ENCODE data around the gene OSBP2.

OSBP2 gene

DNA sequence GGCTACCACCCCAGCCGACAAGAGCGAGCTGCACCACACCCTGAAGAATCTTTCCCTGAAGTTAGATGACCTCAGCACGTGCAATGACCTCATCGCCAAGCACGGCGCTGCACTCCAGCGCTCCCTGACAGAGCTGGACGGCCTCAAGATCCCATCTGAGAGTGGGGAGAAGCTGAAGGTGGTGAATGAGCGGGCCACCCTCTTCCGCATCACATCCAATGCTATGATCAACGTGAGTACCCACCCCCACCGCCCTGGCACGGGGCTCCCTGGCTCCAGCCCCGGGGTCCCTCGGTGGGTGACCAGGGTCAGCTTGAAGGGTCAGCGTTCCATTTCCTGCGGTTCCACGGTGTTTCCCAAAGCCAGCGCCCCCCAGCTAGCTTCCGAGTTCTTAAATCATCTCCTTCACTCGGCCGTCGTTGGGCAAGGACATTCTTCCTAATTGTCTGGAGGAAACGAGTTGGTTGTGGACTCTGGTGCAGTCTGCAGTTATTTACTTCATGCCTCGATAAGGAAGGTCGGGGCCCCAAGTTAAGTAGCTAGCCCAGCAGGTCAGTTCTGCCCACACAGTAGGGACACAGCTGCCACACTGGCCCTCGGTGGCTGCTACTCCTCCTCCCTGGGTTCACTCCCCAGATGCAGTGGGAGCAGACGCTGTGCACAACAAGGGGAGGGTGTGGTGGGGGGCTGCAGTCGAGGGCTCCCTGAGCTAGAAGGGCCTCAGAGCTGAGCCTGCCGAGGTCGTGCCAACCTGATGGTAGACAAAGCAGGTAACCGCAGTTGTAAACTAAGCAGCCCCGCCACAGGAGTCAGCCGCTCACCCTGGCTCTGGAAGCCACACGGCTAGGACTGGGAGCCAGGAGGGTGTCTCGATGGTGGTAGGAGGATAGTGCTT, 176.0 kb downstream of the OSBP2 start:
- no peaks in the 10 kb centered on the region for H3K27me3 Mint-ChIP-seq (ENCODE audit: low read depth)
- H3K27ac Mint-ChIP-seq = no peak overlapping the region
- no peak overlapping the region for H3K4me3 Mint-ChIP-seq
- no peaks in the 10 kb centered on the region for H3K9me3 Mint-ChIP-seq
- H3K4me1 Mint-ChIP-seq (ENCODE audit: low read depth) = no peaks in the 10 kb centered on the region
- no peaks in the 10 kb centered on the region for H3K36me3 Mint-ChIP-seq (ENCODE audit: low read depth)

DNA sequence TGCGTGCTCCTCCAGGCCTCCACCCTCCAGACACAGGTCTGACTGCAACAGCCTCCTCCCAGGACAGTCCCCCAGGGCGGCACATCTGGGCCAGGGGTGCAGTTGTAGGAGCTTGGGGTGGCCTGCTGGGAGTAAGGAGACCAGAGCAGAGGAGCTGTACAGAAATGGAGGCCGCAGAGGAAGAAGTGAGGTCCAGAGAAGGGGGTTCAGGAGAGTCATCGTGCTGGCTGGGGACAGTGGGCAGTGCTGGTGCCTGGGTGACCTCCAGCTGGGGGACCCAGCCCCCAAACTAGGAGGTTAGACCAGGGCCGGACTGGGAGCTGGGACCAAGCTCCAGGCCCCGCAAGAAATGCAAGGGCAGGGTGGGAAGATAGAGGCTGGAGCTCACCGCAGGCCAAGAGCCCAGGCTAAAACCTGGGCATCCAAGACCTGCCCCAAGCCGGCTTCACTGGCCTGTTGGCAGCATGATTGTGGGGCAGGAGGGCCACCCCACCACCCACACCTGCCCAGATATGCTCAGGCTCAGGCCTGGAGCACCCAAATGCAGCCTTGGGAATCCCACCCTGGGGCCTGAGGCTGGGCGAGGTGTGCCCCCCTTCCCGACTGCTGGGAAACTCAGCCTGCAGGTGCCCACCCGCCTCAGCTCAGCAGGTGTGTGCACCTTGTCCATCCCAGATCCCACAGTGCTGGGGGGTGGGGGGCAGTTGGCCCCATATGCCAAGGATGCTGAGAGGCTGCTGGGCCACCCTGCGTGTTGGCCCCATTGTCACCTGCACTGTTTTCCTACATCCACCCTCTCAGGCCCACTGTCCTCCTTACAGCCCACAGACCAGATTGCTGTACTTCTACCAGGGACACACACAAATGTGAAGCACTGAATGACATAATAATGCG, 177.0 kb downstream of the OSBP2 start:
- Mint-ChIP-seq H3K4me3 (no peak overlapping the region), H3K4me1 (ENCODE audit: low read depth) (no peaks in the 10 kb centered on the region), H3K36me3 (ENCODE audit: low read depth) (no peaks in the 10 kb centered on the region), H3K27me3 (ENCODE audit: low read depth) (no peaks in the 10 kb centered on the region), H3K27ac (no peak overlapping the region), H3K9me3 (no peaks in the 10 kb centered on the region)

DNA sequence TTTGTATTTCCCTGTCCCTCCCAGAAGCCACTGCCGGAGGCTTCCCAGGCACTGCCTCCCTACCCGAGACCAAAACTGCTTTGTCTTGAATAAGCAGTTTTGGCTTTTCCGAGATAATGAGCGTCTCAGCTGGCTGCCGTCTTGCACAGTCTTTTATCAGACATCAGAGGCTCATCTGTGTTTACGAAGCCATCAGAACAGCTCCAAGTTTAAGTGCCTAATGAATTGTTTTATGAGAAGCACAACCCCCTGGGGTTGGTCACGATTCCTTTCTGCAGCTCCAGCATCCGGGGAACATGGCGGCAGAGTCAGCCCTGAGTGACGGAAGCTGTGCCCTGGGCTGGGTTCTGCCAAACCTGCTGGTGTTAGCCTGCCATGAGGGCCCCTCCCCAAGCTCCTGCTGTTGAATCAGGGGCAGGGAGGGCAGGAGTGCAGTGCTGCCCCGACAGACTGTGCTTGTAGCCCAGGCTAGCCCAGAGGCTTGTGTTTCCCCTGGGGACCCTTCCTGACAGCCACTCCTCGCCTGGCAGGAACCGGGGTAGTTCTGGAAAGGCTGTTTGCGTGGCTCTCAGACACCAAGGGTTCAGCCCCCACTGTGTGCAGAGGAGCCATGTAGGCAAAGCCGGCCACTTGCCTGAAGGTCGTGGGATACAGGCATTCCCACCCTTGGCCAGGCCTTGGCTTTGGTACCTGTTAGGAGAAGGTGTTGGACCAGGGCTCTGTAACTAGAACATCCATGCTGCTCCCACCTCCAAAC, 177.8 kb downstream of the OSBP2 start:
- Mint-ChIP-seq H3K36me3 (ENCODE audit: low read depth) (no peaks in the 10 kb centered on the region), H3K27ac (no peak overlapping the region), H3K4me1 (ENCODE audit: low read depth) (no peaks in the 10 kb centered on the region), H3K27me3 (ENCODE audit: low read depth) (no peaks in the 10 kb centered on the region), H3K4me3 (no peak overlapping the region), H3K9me3 (no peaks in the 10 kb centered on the region)

DNA sequence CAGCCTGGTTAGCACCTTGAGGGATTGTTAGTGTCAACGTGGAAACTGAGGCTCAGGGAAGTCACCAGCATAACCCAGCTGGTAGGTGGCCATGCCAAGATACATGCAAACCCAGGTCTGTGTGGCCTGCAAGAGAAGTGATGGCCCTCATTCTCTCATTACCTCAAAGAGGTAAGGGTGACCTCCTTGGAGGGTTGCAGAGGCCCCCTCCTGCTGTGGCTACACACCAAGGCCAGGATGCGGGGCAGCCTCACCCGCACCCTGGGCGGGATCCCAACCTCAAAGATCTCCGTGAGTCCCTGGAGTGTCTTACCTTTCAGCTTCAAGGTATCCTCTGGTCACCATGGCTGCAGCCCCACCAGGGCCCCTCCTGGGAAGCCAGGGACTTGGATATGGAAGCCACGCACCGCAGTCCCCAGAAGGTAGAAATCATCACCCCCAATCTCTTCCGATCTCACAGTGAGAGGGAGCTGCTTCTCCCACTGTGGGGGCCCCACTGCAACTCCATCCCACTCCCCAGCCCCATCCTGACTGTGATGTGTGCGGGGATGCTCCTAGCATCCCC, 178.5 kb downstream of the OSBP2 start:
- no peaks in the 10 kb centered on the region for H3K4me1 Mint-ChIP-seq (ENCODE audit: low read depth)
- H3K27ac Mint-ChIP-seq = no peak overlapping the region
- no peaks in the 10 kb centered on the region for H3K9me3 Mint-ChIP-seq
- H3K4me3 Mint-ChIP-seq = no peak overlapping the region
- H3K36me3 Mint-ChIP-seq (ENCODE audit: low read depth) = no peaks in the 10 kb centered on the region
- H3K27me3 Mint-ChIP-seq (ENCODE audit: low read depth) = no peaks in the 10 kb centered on the region

DNA sequence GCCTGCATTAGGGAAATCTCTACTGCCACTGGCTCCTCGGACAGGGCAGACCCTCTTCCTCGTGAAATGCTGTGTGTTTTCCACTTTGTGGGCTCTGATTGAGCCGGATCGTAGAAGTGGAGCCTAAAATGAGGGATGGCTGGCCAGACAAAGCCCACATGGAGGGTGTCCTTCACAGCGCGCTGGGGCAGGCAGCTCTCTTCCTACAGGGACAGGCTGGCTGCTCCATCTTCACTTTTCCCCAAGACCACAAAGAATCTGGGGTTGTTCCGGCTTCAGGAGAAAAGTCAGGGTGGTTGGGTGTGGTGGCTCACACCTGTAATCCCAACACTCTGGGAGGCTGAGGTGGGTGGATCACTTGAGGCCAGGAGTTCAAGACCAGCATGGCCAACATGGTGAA, 179.0 kb downstream of the OSBP2 start:
- Mint-ChIP-seq H3K36me3 (ENCODE audit: low read depth) (no peaks in the 10 kb centered on the region), H3K9me3 (no peaks in the 10 kb centered on the region), H3K27ac (no peak overlapping the region), H3K27me3 (ENCODE audit: low read depth) (no peaks in the 10 kb centered on the region), H3K4me3 (no peak overlapping the region), H3K4me1 (ENCODE audit: low read depth) (no peaks in the 10 kb centered on the region)

DNA sequence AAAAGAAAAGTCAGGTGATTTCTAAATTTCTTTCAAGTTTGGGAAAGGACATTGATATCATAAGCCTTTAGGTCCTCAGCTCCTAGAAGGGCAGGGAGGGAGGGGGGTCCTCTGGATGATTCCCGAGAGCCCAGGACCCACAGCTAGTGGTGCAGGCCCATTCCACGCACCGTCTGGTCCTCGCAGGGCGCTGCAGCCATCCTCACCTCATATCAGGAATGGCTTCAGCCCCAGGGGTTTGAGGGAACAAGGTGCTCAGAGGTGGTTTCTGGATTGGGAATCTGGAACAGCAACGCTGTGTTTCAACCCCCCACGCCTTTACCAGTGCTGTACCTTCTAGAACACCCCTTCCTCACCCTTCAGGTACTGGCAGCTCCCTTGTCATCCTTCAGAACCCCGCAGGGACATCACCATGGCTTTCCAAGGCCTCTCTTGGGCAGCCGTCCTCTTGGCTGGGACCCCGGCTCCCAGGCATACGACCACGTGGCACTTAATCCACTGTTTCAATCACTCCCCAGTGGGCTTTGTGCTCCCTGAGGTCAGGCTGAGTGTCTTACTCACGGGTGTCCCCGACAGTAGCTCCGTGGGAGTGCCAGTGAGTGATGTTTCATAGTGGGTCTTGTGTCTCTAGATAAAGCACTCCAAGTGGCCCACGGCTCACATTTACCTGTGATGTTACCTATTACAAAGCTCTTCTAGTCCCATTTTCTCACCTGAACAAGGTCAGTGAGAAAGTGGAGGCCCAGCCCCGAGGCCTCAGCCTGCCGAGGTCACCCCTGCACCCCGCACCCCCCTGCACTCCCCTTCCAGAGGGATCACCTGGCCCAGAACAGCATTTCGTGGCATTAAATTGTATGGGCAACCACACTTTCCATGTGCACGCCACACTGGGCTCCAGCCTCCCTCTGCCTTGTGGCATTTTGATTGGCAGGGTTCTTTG, 180.0 kb downstream of the OSBP2 start:
- Mint-ChIP-seq H3K9me3 (no peaks in the 10 kb centered on the region), H3K36me3 (ENCODE audit: low read depth) (no peaks in the 10 kb centered on the region), H3K4me1 (ENCODE audit: low read depth) (no peaks in the 10 kb centered on the region), H3K27me3 (ENCODE audit: low read depth) (no peaks in the 10 kb centered on the region), H3K4me3 (no peak overlapping the region), H3K27ac (no peak overlapping the region)

DNA sequence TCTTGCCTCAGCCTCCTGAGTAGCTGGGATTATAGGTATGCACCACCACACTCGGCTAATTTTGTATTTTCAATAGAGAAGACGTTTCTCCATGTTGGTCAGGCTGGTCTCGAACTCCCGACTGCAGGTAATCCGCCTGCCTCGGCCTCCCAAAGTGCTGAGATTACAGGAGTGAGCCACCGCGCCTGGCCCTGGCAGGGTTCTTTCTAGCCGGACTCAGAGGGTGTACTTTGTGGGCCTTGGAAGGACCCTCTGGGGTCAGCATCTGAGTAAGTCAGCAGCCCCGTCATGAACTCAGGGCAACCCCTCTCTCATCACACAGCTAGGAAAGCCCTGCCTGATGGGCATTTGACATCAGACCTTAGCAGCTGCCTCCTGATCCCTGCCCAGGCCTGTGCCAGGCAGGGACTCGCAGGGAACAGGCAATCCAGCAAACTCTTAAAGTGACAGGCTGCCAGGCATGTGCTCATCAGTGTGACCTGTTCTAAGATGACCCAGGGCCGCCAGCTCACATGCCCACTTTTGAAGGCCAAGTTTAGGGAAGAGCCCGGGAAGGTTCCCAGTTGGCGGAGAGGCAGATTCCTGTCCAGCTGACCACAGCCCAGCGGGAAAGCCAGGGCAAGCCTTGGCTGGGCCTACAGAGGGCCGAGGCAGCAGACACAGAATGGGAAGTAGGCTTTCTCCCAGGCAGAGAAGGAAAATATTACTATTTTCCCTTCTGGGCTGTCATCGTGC, 181.0 kb downstream of the OSBP2 start:
- Mint-ChIP-seq H3K4me3 (no peak overlapping the region), H3K36me3 (ENCODE audit: low read depth) (no peaks in the 10 kb centered on the region), H3K9me3 (no peaks in the 10 kb centered on the region), H3K27me3 (ENCODE audit: low read depth) (no peaks in the 10 kb centered on the region), H3K27ac (no peak overlapping the region), H3K4me1 (ENCODE audit: low read depth) (no peaks in the 10 kb centered on the region)

DNA sequence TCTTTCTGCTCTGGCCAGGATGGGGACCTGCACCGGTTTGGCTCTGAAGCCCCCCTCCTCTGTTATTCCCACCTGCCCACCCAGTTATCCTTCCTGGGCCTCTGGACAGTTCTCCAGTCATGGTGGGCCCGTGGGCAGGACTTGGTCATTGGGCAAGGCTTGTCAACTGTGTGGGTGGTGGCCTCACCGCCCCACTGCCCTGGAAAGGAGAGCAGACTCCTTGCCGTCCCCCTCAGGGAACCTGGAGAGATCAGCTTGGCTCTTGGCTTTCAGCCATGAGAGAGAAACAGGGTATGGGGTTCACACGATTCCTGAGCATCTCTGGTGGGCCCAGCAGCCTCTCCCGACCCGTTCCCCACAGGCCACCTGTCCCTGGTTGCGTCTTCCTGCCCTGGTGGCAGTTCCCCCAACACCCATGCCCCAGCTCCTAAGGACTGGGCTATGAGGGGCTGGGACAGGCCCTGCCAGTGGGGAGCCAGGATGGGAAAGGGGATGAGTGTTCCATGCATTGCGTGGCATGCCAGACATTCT, 181.6 kb downstream of the OSBP2 start:
- Mint-ChIP-seq H3K4me1 (ENCODE audit: low read depth) (no peaks in the 10 kb centered on the region), H3K4me3 (no peak overlapping the region), H3K27me3 (ENCODE audit: low read depth) (no peaks in the 10 kb centered on the region), H3K9me3 (no peaks in the 10 kb centered on the region), H3K27ac (no peak overlapping the region), H3K36me3 (ENCODE audit: low read depth) (no peaks in the 10 kb centered on the region)

DNA sequence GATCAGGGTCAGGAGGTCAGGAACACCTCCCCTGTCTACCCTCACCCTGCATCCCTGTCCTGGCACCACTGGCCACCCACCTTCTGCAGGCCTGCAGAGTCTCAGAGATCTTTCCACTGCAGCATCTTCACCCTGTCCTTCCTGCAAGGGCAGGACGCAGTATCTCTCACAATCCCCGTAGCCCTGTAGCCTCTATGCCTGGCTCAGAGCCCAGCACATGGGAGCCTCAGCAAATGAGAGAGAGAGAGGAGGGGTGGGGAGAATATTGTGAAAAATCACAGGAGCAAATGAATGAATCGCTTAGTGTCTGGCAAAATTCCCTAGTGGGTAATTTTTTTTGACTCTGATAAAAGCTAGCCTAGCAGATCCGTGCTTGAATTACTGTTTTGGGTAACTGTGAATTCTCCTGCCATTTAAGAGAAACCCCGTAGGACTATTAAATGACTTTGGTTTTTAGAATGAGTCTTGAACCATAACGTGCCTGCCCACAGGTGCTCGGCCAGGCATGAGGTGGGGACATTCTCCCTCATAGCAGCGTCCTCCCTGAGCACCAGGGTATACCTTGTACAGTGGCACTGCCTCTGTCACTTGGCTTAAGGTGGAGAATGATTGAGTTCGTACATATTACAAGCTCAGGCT, 182.4 kb downstream of the OSBP2 start:
- Mint-ChIP-seq H3K4me3 (no peak overlapping the region), H3K4me1 (ENCODE audit: low read depth) (no peaks in the 10 kb centered on the region), H3K27me3 (ENCODE audit: low read depth) (no peaks in the 10 kb centered on the region)

DNA sequence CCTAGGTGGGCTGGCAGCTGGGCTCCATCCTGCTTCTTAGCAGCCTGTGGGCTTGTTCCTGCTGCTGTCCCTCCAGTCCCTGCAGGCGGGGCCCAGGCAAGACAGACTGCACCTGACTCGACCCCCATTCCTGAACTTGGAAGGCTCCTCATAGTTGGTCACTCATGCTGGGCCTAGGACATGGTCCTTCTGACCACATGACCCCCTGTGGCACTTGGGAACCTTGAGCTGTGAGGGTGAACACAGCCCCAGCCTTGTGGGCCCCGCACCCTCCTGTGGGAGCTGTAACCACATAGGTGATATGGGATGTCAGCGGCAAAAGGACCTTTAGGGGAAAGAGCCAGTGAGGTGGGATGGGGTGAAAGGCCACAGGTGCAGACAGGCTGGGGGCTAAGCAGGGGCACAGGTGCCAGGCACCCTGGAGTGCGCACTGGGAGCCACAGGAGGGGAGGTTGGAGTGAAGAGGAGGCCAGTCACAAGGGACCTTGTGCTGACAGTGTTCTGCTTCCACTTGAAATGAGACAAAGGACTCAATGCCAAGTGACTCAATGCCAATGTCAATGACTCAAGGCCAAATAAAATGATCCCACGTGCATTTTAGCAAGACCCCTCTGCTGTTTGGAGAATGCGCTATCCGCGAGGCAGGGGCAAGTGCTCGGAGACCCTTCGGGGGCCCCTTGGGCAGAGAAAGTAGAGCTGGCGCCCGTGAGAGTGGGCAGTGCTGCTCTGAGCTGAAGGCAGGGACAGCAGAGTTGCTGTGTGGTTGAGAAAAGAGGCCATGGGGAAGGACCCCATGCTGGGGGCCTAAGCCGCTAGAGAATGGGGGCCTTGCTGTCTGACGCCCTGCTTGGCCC, 183.2 kb downstream of the OSBP2 start:
- H3K27me3 Mint-ChIP-seq (ENCODE audit: low read depth) = no peaks in the 10 kb centered on the region
- no peak overlapping the region for H3K27ac Mint-ChIP-seq
- no peak overlapping the region for H3K4me3 Mint-ChIP-seq
- H3K36me3 Mint-ChIP-seq (ENCODE audit: low read depth) = no peaks in the 10 kb centered on the region
- no peaks in the 10 kb centered on the region for H3K9me3 Mint-ChIP-seq
- H3K4me1 Mint-ChIP-seq (ENCODE audit: low read depth) = peaks cover 2% of the 10 kb centered on the region

More for the DNA sequence above, 182.4 kb downstream of the OSBP2 start:
- Mint-ChIP-seq H3K36me3 (ENCODE audit: low read depth) (no peaks in the 10 kb centered on the region), H3K9me3 (no peaks in the 10 kb centered on the region), H3K27ac (no peak overlapping the region)

DNA sequence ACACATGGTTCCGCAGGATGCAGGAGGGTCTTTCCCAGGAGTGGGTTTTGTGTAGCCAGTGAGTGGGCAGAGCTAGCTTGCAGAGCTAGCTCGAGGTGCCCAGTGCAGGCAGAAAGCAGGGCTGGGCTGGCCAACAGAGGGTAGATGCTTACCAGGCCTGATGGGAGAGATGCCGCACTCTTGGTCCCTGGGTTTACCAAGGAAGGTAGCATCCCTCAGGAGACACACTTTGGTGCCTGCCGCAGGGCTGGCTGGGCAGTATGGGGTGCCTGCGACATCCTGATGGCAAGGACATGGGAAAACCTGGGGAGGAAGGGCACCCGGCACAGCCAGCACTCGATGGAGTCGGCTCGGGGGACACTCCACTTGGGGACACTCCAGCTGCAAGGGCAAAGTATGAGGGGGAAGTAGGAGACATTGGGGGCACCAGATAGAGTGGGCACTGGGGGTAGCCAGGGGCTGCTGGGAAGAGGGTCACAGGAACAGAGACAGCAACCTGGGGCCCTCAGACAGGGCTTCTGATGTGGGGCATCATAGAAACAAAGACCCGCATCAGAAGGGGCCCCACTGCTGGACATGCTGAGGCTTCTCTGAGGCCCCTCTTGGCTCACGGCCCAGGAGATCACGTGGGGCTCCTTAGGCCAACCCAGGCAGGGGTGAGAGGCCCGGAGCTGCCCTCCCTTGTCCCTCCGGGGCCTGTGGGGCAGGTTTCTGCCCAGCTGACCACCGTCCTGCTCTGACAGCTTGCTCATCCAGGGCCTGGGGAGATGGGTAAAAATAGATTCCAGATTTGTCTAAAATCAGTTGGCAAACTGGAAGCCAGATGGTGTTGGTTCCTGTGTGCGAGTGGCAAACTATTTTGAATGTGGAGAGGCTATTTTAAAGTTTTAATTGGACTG, 184.1 kb downstream of the OSBP2 start:
- Mint-ChIP-seq H3K27me3 (ENCODE audit: low read depth) (no peaks in the 10 kb centered on the region), H3K4me1 (ENCODE audit: low read depth) (peaks cover 2% of the 10 kb centered on the region), H3K9me3 (no peaks in the 10 kb centered on the region), H3K36me3 (ENCODE audit: low read depth) (no peaks in the 10 kb centered on the region), H3K4me3 (no peak overlapping the region), H3K27ac (no peak overlapping the region)
